GM12892 (cell line): ENCODE measurements around the gene BRD3OS.

ENCODE experiments used
- POLR2A ChIP-seq: IDR thresholded peaks from 2 replicates; pipeline ENCODE4 v1.6.1; 2011; ENCODE audit warnings: low read depth, low read length, control low read depth
- TAF1 ChIP-seq: IDR thresholded peaks from 2 replicates; pipeline ENCODE4 v1.6.1; 2011; ENCODE audit warnings: low read depth, mild to moderate bottlenecking, control low read depth, low read length, borderline replicate concordance

- TF ChIP-seq POLR2A, result peak; percentile 29; the same call in 1 of the 2 replicates
- TF ChIP-seq TAF1, result no peak
Observed at GRCh38 chr9:133992780-133993634, 32.3 kb upstream of the BRD3OS start.
